Large intestine (tissue), 12 donors: ENCODE results near the gene PICALM. TPM values are rescaled to one million over a fixed set of nuclear protein-coding genes. Genes with fewer than 3 reads are reported as not detected.

Experiments used
- DNase-seq, 2 donors: peaks; one replicate each; pipeline versions ENCODE4 v3.0.0 to v3.0.0-alpha.2; 2013
- H3K27ac ChIP-seq: one replicate; pipeline ENCODE4 v1.5.1; 2013; ENCODE audit warnings: low read length
- H3K27me3 ChIP-seq: 2 replicates; pipeline ENCODE4 v1.6.1; 2013; ENCODE audit warnings: low read length; ENCODE audit not compliant: control insufficient read depth, insufficient read depth
- H3K36me3 ChIP-seq: 2 replicates; pipeline ENCODE4 v1.6.1; 2013; ENCODE audit warnings: low read length; ENCODE audit not compliant: control insufficient read depth, insufficient read depth
- H3K4me1 ChIP-seq: one replicate; pipeline ENCODE4 v1.6.1; 2013; ENCODE audit warnings: low read length; ENCODE audit not compliant: control insufficient read depth, insufficient read depth
- H3K4me3 ChIP-seq: one replicate; pipeline ENCODE4 v1.5.1; 2013; ENCODE audit warnings: low read length
- H3K9me3 ChIP-seq: one replicate; pipeline ENCODE4 v1.6.1; 2013; ENCODE audit warnings: mild to moderate bottlenecking, low read depth, low read length, moderate library complexity; ENCODE audit not compliant: control insufficient read depth
- WGBS: methylation state at CpG from one replicate; pipeline ENCODE4 v1.1.5; 2013; ENCODE audit warnings: low lambda C conversion rate; ENCODE audit not compliant: insufficient coverage; 5-methylcytosine and 5-hydroxymethylcytosine counted together
- long read RNA-seq, 11 donors: transcript quantifications; one replicate each; lab custom pipeline, GENCODE V29; 2026
- polyA plus RNA-seq: library from polyadenylated mRNA; unstranded; fragments of 120-200 nt; gene quantifications from one replicate; pipeline ENCODE4 v1.2.1, GENCODE V29; 2013

PICALM gene
- 177 TPM for polyA plus RNA-seq
- long read RNA-seq, donor 1, transcript PICALM-219 (20 exons, 3,474 nt) = major isoform, 6 of 11 reads
- long read RNA-seq, donor 1, partial matches to known transcripts = 0 of 11 reads
- long read RNA-seq, donor 1, other reads (novel, unspliced or antisense) = 0 of 11 reads
- long read RNA-seq, donor 2, partial matches to known transcripts = 5 of 12 reads
- long read RNA-seq, donor 2, other reads (novel, unspliced or antisense) = 0 of 12 reads
- long read RNA-seq, donor 3 = 0 reads
- long read RNA-seq, donor 4, partial matches to known transcripts = 0 of 2 reads
- long read RNA-seq, donor 4, other reads (novel, unspliced or antisense) = 0 of 2 reads
- long read RNA-seq, donor 5, partial matches to known transcripts = 0 of 5 reads
- long read RNA-seq, donor 5, other reads (novel, unspliced or antisense) = 0 of 5 reads
- long read RNA-seq, donor 6, transcript PICALM-205 (3 exons, 738 nt) = major isoform, 7 of 16 reads
- long read RNA-seq, donor 6, partial matches to known transcripts = 0 of 16 reads
- long read RNA-seq, donor 6, other reads (novel, unspliced or antisense) = 5 of 16 reads
- long read RNA-seq, donor 7, partial matches to known transcripts = 0 of 6 reads
- long read RNA-seq, donor 7, other reads (novel, unspliced or antisense) = 0 of 6 reads
- long read RNA-seq, donor 8, transcript PICALM-219 (20 exons, 3,474 nt) = major isoform, 10 of 35 reads
- long read RNA-seq, donor 8, transcript PICALM-205 (3 exons, 738 nt) = minor isoform, 9 of 35 reads
- long read RNA-seq, donor 8, partial matches to known transcripts = 9 of 35 reads
- long read RNA-seq, donor 8, other reads (novel, unspliced or antisense) = 5 of 35 reads
- long read RNA-seq, donor 9, transcript PICALM-219 (20 exons, 3,474 nt) = minor isoform, 5 of 13 reads
- long read RNA-seq, donor 9, transcript PICALM-205 (3 exons, 738 nt) = major isoform, 7 of 13 reads
- long read RNA-seq, donor 9, partial matches to known transcripts = 0 of 13 reads
- long read RNA-seq, donor 9, other reads (novel, unspliced or antisense) = 0 of 13 reads
- long read RNA-seq, donor 10, transcript PICALM-205 (3 exons, 738 nt) = major isoform, 8 of 14 reads
- long read RNA-seq, donor 10, transcript PICALM-219 (20 exons, 3,474 nt) = minor isoform, 6 of 14 reads
- long read RNA-seq, donor 10, partial matches to known transcripts = 0 of 14 reads
- long read RNA-seq, donor 10, other reads (novel, unspliced or antisense) = 0 of 14 reads
- long read RNA-seq, donor 11, transcript PICALM-205 (3 exons, 738 nt) = major isoform, 5 of 8 reads
- long read RNA-seq, donor 11, partial matches to known transcripts = 0 of 8 reads
- long read RNA-seq, donor 11, other reads (novel, unspliced or antisense) = 0 of 8 reads

GRCh38 chr11:86068951-86069407 is at the start of gene PICALM:
PICALM (minus strand) TSS chr11:86069084; CDS start chr11:86068780, 304 bp downstream.
- Histone ChIP-seq H3K27ac (peak within 1 kb of the TSS; percentile 96), H3K36me3 (no peaks in the 10 kb centered on the region), H3K9me3 (no peaks in the 10 kb centered on the region), H3K27me3 (no peaks in the 10 kb centered on the region), H3K4me1 (peaks cover 9% of the 10 kb centered on the region), H3K4me3 (peak within 1 kb of the TSS; percentile 96)
- DNase-seq = peak; percentile 100
- WGBS = no CpG with 5 or more reads among the region's 48 CpGs

- Histone ChIP-seq H3K4me1 (peaks cover 27% of the 10 kb centered on the region), H3K27ac (no peak overlapping the region), H3K36me3 (no peaks in the 10 kb centered on the region), H3K9me3 (no peaks in the 10 kb centered on the region), H3K27me3 (no peaks in the 10 kb centered on the region), H3K4me3 (no peak overlapping the region)
- DNase-seq = peak in 1 of 2 donors; percentile 52
- 33% methylated on average over 1 of the region's 2 CpGs for WGBS
Measured at GRCh38 chr11:86118253-86118652, 49.4 kb upstream of the PICALM start.

- DNase-seq = peak in 1 of 2 donors; percentile 62
- Histone ChIP-seq H3K4me3 (no peak overlapping the region), H3K27me3 (no peaks in the 10 kb centered on the region), H3K36me3 (no peaks in the 10 kb centered on the region), H3K27ac (no peak overlapping the region), H3K4me1 (peaks cover 27% of the 10 kb centered on the region), H3K9me3 (no peaks in the 10 kb centered on the region)
- no CpG with 5 or more reads among the region's 1 CpG for WGBS
Measured at GRCh38 chr11:86117712-86118063, 48.8 kb upstream of the PICALM start.

- Histone ChIP-seq H3K27me3 (no peaks in the 10 kb centered on the region), H3K27ac (no peak overlapping the region)
- peak in 1 of 2 donors; percentile 57 for DNase-seq
Measured at GRCh38 chr11:86117001-86117711, 48.3 kb upstream of the PICALM start.

DNA sequence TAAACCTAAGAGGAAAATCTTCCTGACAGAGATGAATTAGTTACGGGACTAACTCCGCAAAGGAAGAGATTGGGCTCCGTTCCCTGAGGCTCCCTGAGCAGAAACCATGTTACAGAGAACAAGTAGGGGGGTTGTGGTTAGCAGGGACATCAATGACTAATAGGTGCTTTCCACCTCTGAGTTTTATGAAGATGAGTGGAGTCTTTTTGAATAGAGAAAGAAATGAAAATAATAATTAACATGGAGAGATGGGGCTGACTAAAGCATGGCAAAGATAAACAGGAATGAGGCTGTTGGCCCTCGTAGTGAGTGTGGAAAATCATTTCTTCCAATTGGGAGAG is 47.5 kb upstream of the PICALM start:
- Histone ChIP-seq H3K36me3 (no peaks in the 10 kb centered on the region), H3K4me1 (peaks cover 25% of the 10 kb centered on the region), H3K9me3 (no peaks in the 10 kb centered on the region), H3K27me3 (no peaks in the 10 kb centered on the region), H3K27ac (no peak overlapping the region), H3K4me3 (no peak overlapping the region)
- WGBS = 100% methylated on average over 3 of the region's 4 CpGs
- no peak for DNase-seq

More at GRCh38 chr11:86117001-86117711, 48.3 kb upstream of the PICALM start:
- H3K9me3 ChIP-seq = no peaks in the 10 kb centered on the region
- H3K36me3 ChIP-seq = no peaks in the 10 kb centered on the region
- 80% methylated on average over 1 of the region's 5 CpGs for WGBS
- no peak overlapping the region for H3K4me3 ChIP-seq
- peaks cover 27% of the 10 kb centered on the region for H3K4me1 ChIP-seq

DNA sequence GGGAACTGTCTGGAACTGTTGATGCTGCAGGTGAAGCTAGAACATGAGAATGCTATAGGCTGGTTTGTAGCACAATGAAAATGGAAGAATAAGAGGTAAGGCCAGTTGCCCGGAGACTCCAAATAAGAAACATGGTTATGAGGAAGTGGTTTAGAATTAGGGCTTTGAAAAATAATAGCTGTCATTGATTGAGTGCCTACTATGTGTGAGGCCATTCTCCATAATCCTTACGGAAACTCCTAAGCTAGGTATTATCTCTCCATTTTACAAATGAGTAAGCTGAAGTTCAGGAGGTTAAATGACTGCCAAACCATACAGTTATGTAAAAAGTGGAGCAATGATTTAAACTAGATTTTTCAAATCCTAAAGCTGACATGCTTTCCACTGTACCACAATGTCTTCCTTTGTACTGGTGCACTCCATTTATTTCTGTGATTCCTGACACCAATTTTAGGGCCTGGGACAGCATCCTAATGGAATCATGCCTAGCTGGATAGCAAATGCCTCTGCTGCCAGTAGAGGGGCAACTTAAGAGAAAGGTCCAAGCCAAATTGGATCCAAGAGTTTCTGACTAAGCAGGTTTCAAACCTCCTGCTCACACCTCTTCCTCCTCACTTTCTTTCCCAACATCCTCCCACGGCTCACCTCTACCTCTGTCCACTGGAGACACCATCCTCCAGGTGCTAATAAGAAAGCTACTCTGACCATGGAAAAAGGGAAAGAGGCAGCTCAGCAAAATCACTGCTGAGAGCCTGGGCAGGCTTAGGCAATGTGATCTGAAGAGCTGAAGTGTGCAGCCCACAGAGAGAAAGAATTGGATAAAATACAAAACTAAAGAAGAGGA is 46.9 kb upstream of the PICALM start:
- DNase-seq = no peak
- peaks cover 22% of the 10 kb centered on the region for H3K4me1 ChIP-seq
- no peaks in the 10 kb centered on the region for H3K9me3 ChIP-seq
- no peak overlapping the region for H3K27ac ChIP-seq
- WGBS = no CpG with 5 or more reads among the region's 3 CpGs
- H3K36me3 ChIP-seq = no peaks in the 10 kb centered on the region
- H3K4me3 ChIP-seq = no peak overlapping the region
- no peaks in the 10 kb centered on the region for H3K27me3 ChIP-seq

DNA sequence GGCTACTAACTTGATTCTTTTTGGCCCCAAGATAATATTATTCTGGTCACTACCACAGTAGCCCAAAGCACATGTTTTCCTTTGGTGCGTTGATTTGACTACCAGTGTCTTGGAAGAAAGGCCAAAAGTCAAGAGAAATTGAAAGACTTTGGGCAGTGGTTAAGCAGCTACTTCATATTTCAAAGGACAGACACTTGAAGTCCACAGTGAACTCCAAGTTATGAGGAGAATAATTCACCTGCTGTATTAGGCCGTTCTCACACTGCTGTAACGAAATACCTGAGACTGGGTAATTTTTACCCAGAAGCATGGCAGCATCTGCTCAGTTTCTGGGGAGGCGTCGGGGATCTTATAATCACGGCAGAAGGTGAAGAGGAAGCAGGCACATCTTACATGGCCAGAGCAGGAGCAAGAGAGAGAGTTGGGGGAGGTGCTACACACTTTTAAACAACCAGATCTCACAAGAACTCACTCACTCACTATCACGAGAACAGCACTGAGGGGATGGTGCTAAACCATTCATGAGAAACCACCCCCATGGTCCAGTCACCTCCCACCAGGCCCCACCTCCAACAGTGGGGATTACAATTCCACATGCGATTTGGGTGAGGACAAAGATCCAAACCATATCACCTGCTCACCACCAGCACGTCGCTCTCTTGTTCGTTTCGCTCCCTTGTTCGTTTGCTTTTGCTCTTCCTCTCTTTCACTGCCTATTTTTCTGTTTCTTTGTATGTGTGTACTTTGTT is 40.2 kb upstream of the PICALM start:
- WGBS = 95% methylated on average over 5 of the region's 13 CpGs
- DNase-seq = no peak
- Histone ChIP-seq H3K4me1 (no peaks in the 10 kb centered on the region), H3K9me3 (no peaks in the 10 kb centered on the region), H3K4me3 (no peak overlapping the region), H3K27ac (no peak overlapping the region), H3K36me3 (no peaks in the 10 kb centered on the region), H3K27me3 (no peaks in the 10 kb centered on the region)

GRCh38 chr11:86108191-86108590 is 39.3 kb upstream of the PICALM start:
- H3K36me3 ChIP-seq = no peaks in the 10 kb centered on the region
- no peak overlapping the region for H3K27ac ChIP-seq
- WGBS = 60% methylated on average over 1 of the region's 3 CpGs
- H3K4me1 ChIP-seq = no peaks in the 10 kb centered on the region
- no peaks in the 10 kb centered on the region for H3K27me3 ChIP-seq
- H3K4me3 ChIP-seq = no peak overlapping the region
- no peak for DNase-seq
- no peaks in the 10 kb centered on the region for H3K9me3 ChIP-seq
